ENCODE measurements around the gene KIF3A.
"Not testable (repeated sequence)": the region's sequence is repeated elsewhere in the genome, so short reads cannot be mapped to it uniquely, and the experiment has no call there.

KIF3A gene

GRCh38 chr5:132718544-132719312, 18.6 kb downstream of the KIF3A start:
- H3K27ac ChIP-seq = no peak overlapping the region
- no peak for TF ChIP-seq CTCF (conservative IDR thresholded peaks at IDR 0.05; ENCODE audit: low read depth)
- DNase-seq (ENCODE audit: low spot score) = no peak
- ChIA-PET POLR2A (ENCODE audit: low non-redundant PET) (no interaction called here), CTCF (interaction anchor here (0.6 to 0.7 kb wide), 2 partner anchors 85 to 101 kb away, joined by 3 to 4 read pairs; no protein-coding TSS in a partner anchor)

- POLR2A ChIA-PET (ENCODE audit: low non-redundant PET) = no interaction called here
- no peak overlapping the region for H3K27ac ChIP-seq
- CTCF ChIA-PET = interaction anchor here (0.5 to 1.3 kb wide), 6 partner anchors 9 to 142 kb away, joined by 3 to 6 read pairs (median 3); no protein-coding TSS in a partner anchor
- peak; percentile 69 for TF ChIP-seq CTCF (conservative IDR thresholded peaks at IDR 0.05; ENCODE audit: low read depth)
- no peak for DNase-seq (ENCODE audit: low spot score)
These were observed 22.7 kb downstream of the KIF3A start for GRCh38 chr5:132714456-132715307.

GRCh38 chr5:132708645-132709044, 28.7 kb downstream of the KIF3A start:
- no peak for TF ChIP-seq CTCF (conservative IDR thresholded peaks at IDR 0.05; ENCODE audit: low read depth)
- H3K27ac ChIP-seq = no peak overlapping the region
- CTCF ChIA-PET = interaction anchor here (0.6 kb wide), 2 partner anchors 136 to 313 kb away, joined by 3 read pairs; no protein-coding TSS in a partner anchor
- no peak for DNase-seq (ENCODE audit: low spot score)
- POLR2A ChIA-PET (ENCODE audit: low non-redundant PET) = interaction anchor here (0.7 kb wide), 1 partner anchor 70 kb away, joined by 10 read pairs; no protein-coding TSS in a partner anchor

GRCh38 chr5:132704875-132705274, 32.5 kb downstream of the KIF3A start:
- TF ChIP-seq CTCF (conservative IDR thresholded peaks at IDR 0.05; ENCODE audit: low read depth) = no peak
- CTCF ChIA-PET = interaction anchor here (0.6 kb wide), 2 partner anchors 50 to 390 kb away, joined by 3 to 5 read pairs; no protein-coding TSS in a partner anchor
- POLR2A ChIA-PET (ENCODE audit: low non-redundant PET) = no interaction called here

GRCh38 chr5:132695956-132696355, 41.4 kb downstream of the KIF3A start:
- DNase-seq (ENCODE audit: low spot score) = no peak
- POLR2A ChIA-PET (ENCODE audit: low non-redundant PET) = no interaction called here
- H3K27ac ChIP-seq = no peak overlapping the region
- no peak for TF ChIP-seq CTCF (conservative IDR thresholded peaks at IDR 0.05; ENCODE audit: low read depth)
- CTCF ChIA-PET = interaction anchor here (0.6 to 2.0 kb wide), 2 partner anchors 19 to 40 kb away, joined by 3 to 7 read pairs; no protein-coding TSS in a partner anchor

More at GRCh38 chr5:132704875-132705274, 32.5 kb downstream of the KIF3A start:
- H3K27ac ChIP-seq = no peak overlapping the region
- DNase-seq (ENCODE audit: low spot score) = peak; percentile 35

GRCh38 chr5:132692632-132692967, 44.7 kb downstream of the KIF3A start:
- ChIA-PET POLR2A (ENCODE audit: low non-redundant PET) (no interaction called here), CTCF (no interaction called here)
- no peak overlapping the region for H3K27ac ChIP-seq
- DNase-seq (ENCODE audit: low spot score) = no peak
- no peak for TF ChIP-seq CTCF (conservative IDR thresholded peaks at IDR 0.05; ENCODE audit: low read depth)

GRCh38 chr5:132691755-132692631, 45.4 kb downstream of the KIF3A start:
- H3K27ac ChIP-seq; CTCF ChIA-PET; POLR2A ChIA-PET (ENCODE audit: low non-redundant PET); DNase-seq (ENCODE audit: low spot score): not testable (repeated sequence)

Data from RWPE1 (cell line).